Endothelial cell of umbilical vein (primary cell): ENCODE results near the gene BMP8A. TPM values are rescaled to one million over a fixed set of nuclear protein-coding genes. Genes with fewer than 3 reads are reported as not detected.

Experiments used
- BruUV-seq: library from RNA; stranded (reverse); fragments of 400-500 nt; replicated peaks from 2 replicates; lab custom pipeline; 2021; lab: Mats Ljungman, UMichigan
- CTCF ChIA-PET: fragments of 300-600, 350-600 bp; sonication (Branson Sonifier 250); formaldehyde crosslinking; loops from one replicate; lab custom pipeline; 2021; ENCODE audit warnings: antibody characterized with exemption, inconsistent platforms; lab: Charles Lee
- POLR2A ChIA-PET: fragments of 300-600, 350-600 bp; sonication (Branson Sonifier 250); formaldehyde crosslinking; loops from one replicate; lab custom pipeline; 2021; ENCODE audit warnings: antibody characterized with exemption, inconsistent platforms; lab: Charles Lee
- DNase-seq: peaks from one replicate; pipeline ENCODE4 v3.0.0-alpha.2; 2011; ENCODE audit warnings: low read depth, low spot score
- FAIRE-seq: peaks from 2 replicates; lab custom pipeline; 2011; peaks lifted over from hg19 to GRCh38; lab: Jason Lieb, UNC
- H2AFZ ChIP-seq: 2 replicates; pipeline ENCODE4 v1.6.0; 2012; ENCODE audit warnings: low read depth, low read length, control low read depth, inconsistent platforms
- H3K27ac ChIP-seq: 2 replicates; pipeline ENCODE4 v1.5.1; 2011; ENCODE audit warnings: low read depth, mild to moderate bottlenecking, control low read depth, low read length, moderate library complexity; ENCODE audit not compliant: insufficient read depth
- H3K27me3 ChIP-seq, 2 experiments: 2 replicates each; pipeline versions ENCODE4 v1.6.0 to v1.6.1; 2011; ENCODE audit warnings: low read length in 2 of 2, mixed read lengths in 1 of 2; ENCODE audit not compliant: control insufficient read depth in 2 of 2, insufficient read depth in 2 of 2
- H3K36me3 ChIP-seq, 2 experiments: 2 replicates in 1 of 2; 3 replicates in 1 of 2; pipeline ENCODE4 v1.5.1; 2011; ENCODE audit warnings: low read length in 2 of 2, mild to moderate bottlenecking in 1 of 2, moderate library complexity in 1 of 2; ENCODE audit not compliant: control insufficient read depth in 2 of 2, insufficient read depth in 2 of 2; ENCODE audit errors: extremely low read depth in 1 of 2
- H3K4me1 ChIP-seq: 3 replicates; pipeline ENCODE4 v1.5.1; 2011; ENCODE audit warnings: mild to moderate bottlenecking, low read length; ENCODE audit not compliant: control insufficient read depth, insufficient read depth; ENCODE audit errors: extremely low read depth
- H3K4me2 ChIP-seq: 2 replicates; pipeline ENCODE4 v1.6.1; 2011; ENCODE audit warnings: low read length, control low read depth, mixed read lengths; ENCODE audit not compliant: insufficient read depth
- H3K4me3 ChIP-seq, 3 experiments: fragments of 200-600 bp in 1 of 3; sonication (generic), shearing (Covaris generic) in 1 of 3; replicated peaks in 1 of 3; 2 replicates each; pipeline ENCODE4 v1.5.1; 2011 to 2016; ENCODE audit warnings: control low read depth in 3 of 3, low read length in 3 of 3, mild to moderate bottlenecking in 2 of 3, inconsistent platforms in 1 of 3, low read depth in 1 of 3, moderate library complexity in 1 of 3; ENCODE audit not compliant: insufficient read depth in 1 of 3
- H3K79me2 ChIP-seq: 2 replicates; pipeline ENCODE4 v1.6.0; 2012; ENCODE audit warnings: low read length, inconsistent platforms; ENCODE audit not compliant: control insufficient read depth, insufficient read depth
- H3K9ac ChIP-seq: replicated peaks from 2 replicates; pipeline ENCODE3; 2011; ENCODE audit warnings: low read length, control low read depth; ENCODE audit not compliant: insufficient read depth; ENCODE audit errors: extremely low read depth
- H3K9me1 ChIP-seq: replicated peaks from 3 replicates; pipeline ENCODE4 v1.6.0; 2011; ENCODE audit warnings: mild to moderate bottlenecking, low read length; ENCODE audit not compliant: control insufficient read depth, insufficient read depth; ENCODE audit errors: extremely low read depth
- H3K9me3 ChIP-seq: replicated peaks from 2 replicates; pipeline ENCODE4 v1.5.1; 2012; ENCODE audit warnings: low read length, inconsistent platforms; ENCODE audit not compliant: control insufficient read depth, insufficient read depth
- H4K20me1 ChIP-seq: replicated peaks from 2 replicates; pipeline ENCODE3; 2011; ENCODE audit warnings: mild to moderate bottlenecking, low read length; ENCODE audit not compliant: control insufficient read depth, insufficient read depth; ENCODE audit errors: extremely low read depth
- EZH2 ChIP-seq: IDR thresholded peaks from 2 replicates; pipeline ENCODE4 v1.6.1; 2012; ENCODE audit warnings: borderline replicate concordance, low read depth, mild to moderate bottlenecking, moderate library complexity, low read length, inconsistent platforms; ENCODE audit not compliant: severe bottlenecking
- FOS ChIP-seq: IDR thresholded peaks from 2 replicates; pipeline ENCODE4 v1.6.1; 2011; ENCODE audit warnings: mild to moderate bottlenecking, low read length, moderate library complexity, borderline replicate concordance; ENCODE audit not compliant: insufficient read depth
- GATA2 ChIP-seq: IDR thresholded peaks from 2 replicates; pipeline ENCODE4 v1.7.0; 2011; ENCODE audit warnings: low read depth, mild to moderate bottlenecking, moderate library complexity, mixed read lengths, low read length; ENCODE audit not compliant: insufficient read length, insufficient read depth
- JUN ChIP-seq: IDR thresholded peaks from 2 replicates; pipeline ENCODE4 v1.6.1; 2011; ENCODE audit warnings: borderline replicate concordance, low read depth; ENCODE audit not compliant: insufficient read length, insufficient read depth
- MAX ChIP-seq: IDR thresholded peaks from 2 replicates; pipeline ENCODE4 v1.6.1; 2011; ENCODE audit not compliant: insufficient read depth, insufficient read length
- MYC ChIP-seq: IDR thresholded peaks from one replicate; pipeline ENCODE4 v1.6.1; 2011; ENCODE audit warnings: mild to moderate bottlenecking, low read depth, low read length
- POLR2A ChIP-seq: IDR thresholded peaks from 2 replicates; pipeline ENCODE4 v1.6.1; 2012; ENCODE audit warnings: low read depth, mild to moderate bottlenecking, control low read depth, low read length
- POLR2AphosphoS5 ChIP-seq: IDR thresholded peaks from 2 replicates; pipeline ENCODE4 v1.6.1; 2012; ENCODE audit warnings: low read depth, mild to moderate bottlenecking, control low read depth, low read length, moderate library complexity; ENCODE audit not compliant: insufficient read depth
- dilution Hi-C: fragments of 300-500 bp; cut with MboI; formaldehyde crosslinking; loops from one replicate; pipeline ENCODE4 v1.15.0; 2019; ENCODE audit warnings: low sequenced_read_pairs; ENCODE audit not compliant: extremely low pct_ligation_motif_present
- intact Hi-C: fragments of 100-400 bp; cut with micrococcal nuclease; formaldehyde crosslinking; loops from one replicate; pipeline ENCODE4 v1.10.0; 2022
- polyA plus RNA-seq, 4 experiments: library from polyadenylated mRNA; depleted of rRNA in 3 of 4; stranded (reverse) in 3 of 4; unstranded in 1 of 4; fragments of >200 nt; gene quantifications; 2 replicates each; pipeline versions ENCODE4 v1.2.1 to v1.2.3, GENCODE V29; 2011 to 2012; ENCODE audit warnings: missing spikeins in 1 of 4
- total RNA-seq: library from RNA; stranded (reverse); gene quantifications from 2 replicates; pipeline ENCODE4 v1.2.3, GENCODE V29; 2021
- TF ChIP-seq, protein P1 (sequence below), 2 donors: IDR thresholded peaks; 1 replicate in 1 of 2; 2 replicates in 1 of 2; pipeline ENCODE4 v1.5.1; 2011; ENCODE audit warnings: low read length in 2 of 2, mild to moderate bottlenecking in 2 of 2, moderate library complexity in 2 of 2, control low read depth in 1 of 2, inconsistent platforms in 1 of 2, low read depth in 1 of 2; ENCODE audit not compliant: insufficient read depth in 1 of 2; ENCODE audit errors: extremely low read depth in 1 of 2

Gene BMP8A
- total and polyA plus RNA-seq, 2 donors (not counting 3 experiments of a cell fraction or from before 2014, with no cell fraction given), result 0.25 to 0.44 TPM

DNA sequence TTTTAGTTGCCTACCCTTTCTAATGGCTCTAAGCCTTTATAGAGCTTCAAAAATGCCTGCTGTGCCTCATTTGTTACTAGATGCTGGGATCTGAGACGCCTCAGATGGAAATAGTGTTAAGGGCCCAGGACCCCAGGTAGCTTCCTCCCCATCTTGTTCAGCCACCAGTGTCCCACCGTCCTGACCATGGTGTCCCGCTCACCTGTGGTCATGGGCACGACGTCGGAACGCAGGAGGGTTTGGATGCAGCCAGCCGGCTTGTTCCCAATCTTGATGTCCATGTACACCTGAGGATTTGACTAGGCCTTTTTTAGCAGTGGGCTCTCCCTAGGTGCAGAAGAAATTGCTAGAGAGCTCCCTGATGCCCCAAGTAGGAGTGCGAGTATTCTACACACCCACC is 54.1 kb downstream of the BMP8A start:
- BruUV-seq, result no TSS peak
- H3K4me3 ChIP-seq, result no peak overlapping the region
- no peaks in the 10 kb centered on the region for H3K9me3 ChIP-seq
- H3K36me3 ChIP-seq, result peaks cover 0 to 6% of the 10 kb centered on the region in 2 experiments
- H3K9me1 ChIP-seq, result no peaks in the 10 kb centered on the region
- H4K20me1 ChIP-seq, result no peaks in the 10 kb centered on the region
- no peaks in the 10 kb centered on the region for H3K79me2 ChIP-seq
- no peaks in the 10 kb centered on the region for H3K4me1 ChIP-seq
- intact Hi-C loops, result no loop called here
- TF ChIP-seq, protein P1, sequence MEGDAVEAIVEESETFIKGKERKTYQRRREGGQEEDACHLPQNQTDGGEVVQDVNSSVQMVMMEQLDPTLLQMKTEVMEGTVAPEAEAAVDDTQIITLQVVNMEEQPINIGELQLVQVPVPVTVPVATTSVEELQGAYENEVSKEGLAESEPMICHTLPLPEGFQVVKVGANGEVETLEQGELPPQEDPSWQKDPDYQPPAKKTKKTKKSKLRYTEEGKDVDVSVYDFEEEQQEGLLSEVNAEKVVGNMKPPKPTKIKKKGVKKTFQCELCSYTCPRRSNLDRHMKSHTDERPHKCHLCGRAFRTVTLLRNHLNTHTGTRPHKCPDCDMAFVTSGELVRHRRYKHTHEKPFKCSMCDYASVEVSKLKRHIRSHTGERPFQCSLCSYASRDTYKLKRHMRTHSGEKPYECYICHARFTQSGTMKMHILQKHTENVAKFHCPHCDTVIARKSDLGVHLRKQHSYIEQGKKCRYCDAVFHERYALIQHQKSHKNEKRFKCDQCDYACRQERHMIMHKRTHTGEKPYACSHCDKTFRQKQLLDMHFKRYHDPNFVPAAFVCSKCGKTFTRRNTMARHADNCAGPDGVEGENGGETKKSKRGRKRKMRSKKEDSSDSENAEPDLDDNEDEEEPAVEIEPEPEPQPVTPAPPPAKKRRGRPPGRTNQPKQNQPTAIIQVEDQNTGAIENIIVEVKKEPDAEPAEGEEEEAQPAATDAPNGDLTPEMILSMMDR (IDR thresholded peaks at IDR 0.05; ENCODE audit: extremely low read depth in 1 of 2, insufficient read depth in 1 of 2, low read depth in 1 of 2, low read length in 2 of 2), result no peak
- TF ChIP-seq EZH2 (no peak), GATA2 (no peak), JUN (no peak), MYC (no peak), POLR2A (no peak), POLR2AphosphoS5 (no peak), MAX (no peak), FOS (no peak)
- dilution Hi-C loops, result no loop called here
- ChIA-PET CTCF (interaction anchor here (0.5 to 1.3 kb wide), 2 partner anchors 174 to 447 kb away, joined by 3 to 4 read pairs; no protein-coding TSS in a partner anchor), POLR2A (no interaction called here)
- H3K9ac ChIP-seq, result no peak overlapping the region
- H3K27me3 ChIP-seq, result no peaks in the 10 kb centered on the region
- H2AFZ ChIP-seq, result no peak overlapping the region
- DNase-seq (no peak), FAIRE-seq (no peak)
- H3K27ac ChIP-seq, result no peak overlapping the region
- no peak overlapping the region for H3K4me2 ChIP-seq
